Vein endothelial cell (primary cell): Measurements from ENCODE around the gene GCC1. TPM values are rescaled to one million over a fixed set of nuclear protein-coding genes. Genes with fewer than 3 reads are reported as not detected.

ENCODE experiments used
- total RNA-seq: library from RNA; depleted of rRNA; stranded (reverse); fragments of >200 nt; gene quantifications from 2 replicates; pipeline ENCODE4 v1.2.3, GENCODE V29; 2012

Gene GCC1, protein sequence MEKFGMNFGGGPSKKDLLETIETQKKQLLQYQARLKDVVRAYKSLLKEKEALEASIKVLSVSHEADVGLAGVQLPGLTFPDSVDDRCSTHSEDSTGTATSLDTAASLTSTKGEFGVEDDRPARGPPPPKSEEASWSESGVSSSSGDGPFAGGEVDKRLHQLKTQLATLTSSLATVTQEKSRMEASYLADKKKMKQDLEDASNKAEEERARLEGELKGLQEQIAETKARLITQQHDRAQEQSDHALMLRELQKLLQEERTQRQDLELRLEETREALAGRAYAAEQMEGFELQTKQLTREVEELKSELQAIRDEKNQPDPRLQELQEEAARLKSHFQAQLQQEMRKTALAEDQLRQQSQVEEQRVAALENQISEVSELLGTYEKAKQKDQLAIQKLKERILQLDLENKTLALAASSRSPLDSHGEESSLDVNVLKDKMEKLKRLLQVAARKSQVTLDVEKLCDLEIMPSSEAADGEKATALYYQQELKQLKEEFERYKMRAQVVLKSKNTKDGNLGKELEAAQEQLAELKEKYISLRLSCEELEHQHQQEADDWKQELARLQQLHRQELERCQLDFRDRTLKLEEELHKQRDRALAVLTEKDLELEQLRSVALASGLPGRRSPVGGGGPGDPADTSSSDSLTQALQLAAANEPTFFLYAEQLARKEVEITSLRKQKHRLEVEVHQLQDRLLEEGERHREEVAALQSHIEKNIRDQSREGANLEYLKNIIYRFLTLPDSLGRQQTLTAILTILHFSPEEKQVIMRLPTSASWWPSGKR
- total RNA-seq, result 18.9 and 19.3 TPM in 2 replicates

DNA sequence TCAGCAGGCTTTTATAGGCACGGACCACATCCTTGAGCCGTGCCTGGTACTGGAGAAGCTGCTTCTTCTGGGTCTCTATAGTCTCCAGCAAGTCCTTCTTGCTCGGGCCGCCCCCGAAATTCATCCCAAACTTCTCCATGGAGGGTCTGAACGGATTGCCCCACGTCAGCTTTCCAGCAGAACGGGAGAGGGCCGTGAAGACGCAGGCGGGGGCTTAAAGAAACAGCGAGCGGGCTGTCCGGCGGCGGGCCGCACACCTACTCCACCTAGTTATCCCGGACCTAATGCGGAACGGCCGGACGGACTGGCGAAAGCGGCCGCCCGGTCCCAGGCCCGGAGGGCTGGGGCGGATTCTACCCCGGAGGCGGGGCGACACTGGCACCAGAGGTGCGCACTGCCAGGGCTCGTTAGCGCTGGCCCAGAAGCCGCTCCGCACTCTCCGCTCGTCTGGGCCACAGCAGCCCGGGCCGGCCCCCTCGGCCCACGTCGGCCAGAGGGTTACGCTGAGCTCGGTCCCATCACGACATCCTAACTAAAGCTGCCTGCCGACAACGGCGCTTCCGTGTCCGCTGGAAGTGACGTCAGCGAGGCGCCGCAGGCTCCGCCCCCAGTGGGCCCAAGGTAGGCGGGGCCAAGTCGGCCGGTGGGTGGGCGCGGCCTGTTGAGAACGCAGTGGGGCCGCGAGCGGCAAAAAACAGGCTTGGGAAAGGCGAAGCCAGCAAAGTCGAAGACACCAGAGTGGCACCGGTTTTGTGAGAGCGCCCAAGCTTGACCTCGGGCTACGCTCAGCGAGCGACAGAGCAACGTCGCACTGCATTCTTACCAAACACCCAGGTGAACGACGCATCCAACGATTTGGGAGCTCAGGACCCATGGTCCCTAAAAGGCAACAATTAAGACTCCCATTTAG is at the start of gene GCC1:
Gene GCC1, minus strand, starts transcription at position 553 of the 910 bp plus-strand sequence. Its CDS starts 414 bp downstream, at position 139.

DNA sequence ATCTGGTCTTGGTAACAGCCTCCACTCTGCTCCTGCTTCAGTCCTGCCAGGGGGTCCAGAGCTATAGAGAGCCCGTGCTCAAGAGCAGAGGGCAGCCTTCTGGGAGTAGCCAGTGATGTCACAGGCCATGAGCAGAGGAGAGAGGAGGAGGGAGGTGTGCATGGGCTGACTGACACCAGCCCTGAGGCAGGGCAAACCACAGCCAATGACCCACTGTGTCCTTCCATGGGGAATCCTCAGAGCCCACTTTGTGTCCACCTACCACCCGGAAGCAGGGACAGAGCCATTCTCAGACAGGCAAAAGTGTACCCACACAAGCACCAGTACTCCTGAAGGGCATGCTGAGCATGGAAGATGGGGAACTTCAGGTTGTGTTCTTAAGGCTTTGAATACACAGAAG is 32.6 kb upstream of the GCC1 start, which contains the start of gene PAX4:
Gene PAX4, minus strand, starts transcription at position 101 of the 400 bp plus-strand sequence. CDS start 2,214 bp downstream, outside the sequence.

DNA sequence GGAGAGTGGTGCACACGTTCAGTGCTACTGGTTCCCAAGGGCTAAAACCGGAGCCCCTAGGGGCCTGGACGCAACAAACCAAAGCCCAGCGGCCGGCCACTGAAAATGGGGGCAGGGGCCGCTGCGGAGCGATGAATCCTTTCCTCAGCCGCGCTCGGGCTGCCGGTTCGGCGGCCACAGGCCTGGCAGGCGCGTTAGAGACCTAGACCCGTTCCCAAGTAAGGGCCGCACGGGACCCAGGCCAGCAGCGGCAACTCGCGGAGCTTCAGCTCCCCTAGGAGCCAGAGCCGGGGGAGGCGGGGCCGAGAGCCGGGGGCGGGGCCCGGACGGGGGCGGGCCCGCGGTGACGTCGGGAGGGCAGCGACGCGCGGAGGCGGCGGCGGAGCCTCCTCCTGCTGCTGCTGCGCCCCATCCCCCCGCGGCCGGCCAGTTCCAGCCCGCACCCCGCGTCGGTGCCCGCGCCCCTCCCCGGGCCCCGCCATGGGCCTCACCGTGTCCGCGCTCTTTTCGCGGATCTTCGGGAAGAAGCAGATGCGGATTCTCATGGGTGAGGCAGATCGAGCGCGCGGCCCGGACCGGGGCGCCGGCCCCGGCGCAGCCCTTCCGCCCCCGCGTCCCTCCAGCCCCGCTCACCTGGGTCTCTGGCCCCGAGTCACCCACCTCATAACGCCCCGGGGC is 2.8 kb upstream of the GCC1 start, which contains the start of gene ARF5:
Gene ARF5, plus strand, starts transcription at position 393 of the 678 bp plus-strand sequence. Its CDS starts 88 bp downstream, at position 481.

Other genes starting within 250 kb of the GCC1 start
- gene ZNF800, start 192.9 kb downstream of the GCC1 start, total RNA-seq, result 29.4 and 34.1 TPM in 2 replicates
- gene ARF5, start 2.8 kb upstream of the GCC1 start, total RNA-seq, result 169 and 218 TPM in 2 replicates
- 1.4 and 2.0 TPM in 2 replicates for gene FSCN3, start 8.1 kb upstream of the GCC1 start, total RNA-seq
- gene PAX4, start 32.5 kb upstream of the GCC1 start, total RNA-seq, result not detected in 2 replicates
- gene SND1, start 66.6 kb upstream of the GCC1 start, total RNA-seq, result 289 and 311 TPM in 2 replicates